Choroid plexus epithelial cell (primary cell): ENCODE measurements around the gene ZNF514.
"Not testable (repeated sequence)": the region's sequence is repeated elsewhere in the genome, so short reads cannot be mapped to it uniquely, and the experiment has no call there.

Experiments
- DNase-seq: peaks from one replicate; pipeline ENCODE4 v3.0.0-alpha.2; 2010; ENCODE audit warnings: low read depth
- H3K4me3 ChIP-seq: 2 replicates; pipeline ENCODE4 v1.5.1; 2011; ENCODE audit warnings: low read depth, mild to moderate bottlenecking, control low read depth, low read length, moderate library complexity
- TF ChIP-seq, protein P1 (sequence below): conservative IDR thresholded peaks from 2 replicates; pipeline ENCODE4 v1.5.1; 2011; ENCODE audit warnings: low read depth, mild to moderate bottlenecking, control low read depth, inconsistent platforms, low read length, moderate library complexity

Gene ZNF514

GRCh38 chr2:95110395-95110794 is 49.3 kb downstream of the ZNF514 start:
- H3K4me3 ChIP-seq: no peak overlapping the region
- TF ChIP-seq, protein P1, sequence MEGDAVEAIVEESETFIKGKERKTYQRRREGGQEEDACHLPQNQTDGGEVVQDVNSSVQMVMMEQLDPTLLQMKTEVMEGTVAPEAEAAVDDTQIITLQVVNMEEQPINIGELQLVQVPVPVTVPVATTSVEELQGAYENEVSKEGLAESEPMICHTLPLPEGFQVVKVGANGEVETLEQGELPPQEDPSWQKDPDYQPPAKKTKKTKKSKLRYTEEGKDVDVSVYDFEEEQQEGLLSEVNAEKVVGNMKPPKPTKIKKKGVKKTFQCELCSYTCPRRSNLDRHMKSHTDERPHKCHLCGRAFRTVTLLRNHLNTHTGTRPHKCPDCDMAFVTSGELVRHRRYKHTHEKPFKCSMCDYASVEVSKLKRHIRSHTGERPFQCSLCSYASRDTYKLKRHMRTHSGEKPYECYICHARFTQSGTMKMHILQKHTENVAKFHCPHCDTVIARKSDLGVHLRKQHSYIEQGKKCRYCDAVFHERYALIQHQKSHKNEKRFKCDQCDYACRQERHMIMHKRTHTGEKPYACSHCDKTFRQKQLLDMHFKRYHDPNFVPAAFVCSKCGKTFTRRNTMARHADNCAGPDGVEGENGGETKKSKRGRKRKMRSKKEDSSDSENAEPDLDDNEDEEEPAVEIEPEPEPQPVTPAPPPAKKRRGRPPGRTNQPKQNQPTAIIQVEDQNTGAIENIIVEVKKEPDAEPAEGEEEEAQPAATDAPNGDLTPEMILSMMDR: no peak
- no peak for DNase-seq

DNA sequence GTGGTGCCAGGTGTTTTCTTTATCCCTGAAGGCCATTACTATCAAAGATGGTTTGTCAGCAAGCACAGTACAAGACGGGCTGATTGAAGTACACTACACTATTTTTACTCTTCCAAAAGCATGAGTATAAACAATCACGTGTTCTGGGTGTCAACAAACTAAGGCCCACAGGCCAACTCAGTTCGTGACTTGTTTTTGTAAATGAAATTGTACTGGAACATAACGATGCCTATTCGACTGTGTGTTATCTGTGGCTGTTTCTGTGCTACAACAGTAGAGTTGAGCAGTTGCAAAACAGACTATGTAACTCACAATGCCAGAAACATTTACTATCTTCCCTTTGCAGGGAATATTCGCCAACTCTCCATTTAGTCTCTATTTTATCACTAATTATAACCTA is 50.4 kb downstream of the ZNF514 start:
- DNase-seq: no peak
- no peak overlapping the region for H3K4me3 ChIP-seq
- TF ChIP-seq, protein P1: no peak

- no peak for DNase-seq
- H3K4me3 ChIP-seq: no peak overlapping the region
- TF ChIP-seq, protein P1: no peak
These were observed 53.6 kb downstream of the ZNF514 start for GRCh38 chr2:95106081-95106480.

DNA sequence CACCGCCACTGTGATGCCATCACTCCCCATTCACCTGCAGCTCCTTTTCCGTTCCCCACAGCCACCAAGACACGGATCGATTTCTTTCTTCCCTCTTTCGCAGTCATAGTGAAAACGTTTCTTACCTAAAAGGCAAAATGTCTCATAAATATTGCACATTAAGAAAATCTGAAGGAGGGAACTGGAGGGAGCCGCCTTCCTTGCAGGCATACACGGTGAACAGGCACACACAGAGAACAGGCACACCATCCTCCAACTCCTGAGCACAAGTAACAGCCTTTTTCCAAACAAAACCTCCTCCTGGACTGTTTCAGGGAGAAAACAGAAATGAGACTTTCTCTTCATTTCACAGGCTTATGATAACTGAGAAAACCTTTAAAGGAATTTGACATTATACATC is 55.0 kb downstream of the ZNF514 start:
- TF ChIP-seq, protein P1: no peak
- no peak overlapping the region for H3K4me3 ChIP-seq
- no peak for DNase-seq

DNA sequence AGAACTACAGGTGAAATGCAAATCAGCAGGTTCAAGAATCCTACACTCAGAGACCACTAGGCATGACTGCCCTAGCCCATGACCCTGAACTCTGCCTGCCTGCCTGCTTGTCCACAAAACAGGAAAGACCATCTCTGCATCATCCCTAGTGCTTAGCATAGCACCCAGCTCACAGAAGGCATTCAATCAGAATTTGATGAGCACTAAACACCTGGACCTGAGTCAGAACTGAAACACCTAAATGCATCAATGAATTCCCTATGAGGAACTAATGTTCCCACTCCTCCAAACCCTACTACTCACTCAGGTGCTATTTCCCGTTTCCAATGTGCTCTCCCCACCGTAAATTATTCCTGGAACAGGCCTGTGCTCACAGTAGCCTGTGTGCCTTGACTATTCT is 59.7 kb downstream of the ZNF514 start:
- H3K4me3 ChIP-seq: no peak overlapping the region
- TF ChIP-seq, protein P1: no peak
- DNase-seq: no peak

DNA sequence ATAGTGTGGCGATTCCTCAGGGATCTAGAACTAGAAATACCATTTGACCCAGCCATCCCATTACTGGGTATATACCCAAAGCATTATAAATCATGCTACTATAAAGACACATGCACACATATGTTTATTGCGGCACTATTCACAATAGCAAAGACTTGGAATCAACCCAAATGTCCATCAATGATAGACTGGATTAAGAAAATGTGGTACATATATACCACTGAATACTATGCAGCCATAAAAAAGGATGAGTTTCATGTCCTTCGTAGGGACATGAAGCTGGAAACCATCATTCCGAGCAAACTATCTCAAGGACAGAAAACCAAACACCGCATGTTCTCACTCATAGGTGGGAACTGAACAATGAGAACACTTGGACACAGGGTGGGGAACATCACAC is 61.4 kb downstream of the ZNF514 start:
- not testable (repeated sequence) for H3K4me3 ChIP-seq, DNase-seq
